K562 (cell line): ENCODE data around the gene FAIM. TPM values are rescaled to one million over a fixed set of nuclear protein-coding genes. Genes with fewer than 3 reads are reported as not detected.
A peak's percentile ranks its signal among the peaks of the same experiment; 100 is the strongest.

Experiments used
- ATAC-seq: fragments of 200-7000 bp; cut with Tn5 transposase; 3 replicates; pipeline ENCODE4 v1.9.1; 2020; ENCODE audit warnings: moderate library complexity
- BruUV-seq: library from RNA; stranded (reverse); fragments of 400-500 nt; replicated peaks from 2 replicates; lab custom pipeline; 2021; lab: Mats Ljungman, UMichigan
- CTCF ChIA-PET: fragments of 300-600 bp; formaldehyde crosslinking; extraction: SDS; loops from one replicate; lab custom pipeline; 2021; ENCODE audit warnings: low intra/inter-chr PET ratio; lab: Yijun Ruan, JAX
- POLR2A ChIA-PET: fragments of 300-600, 350-650 bp; sonication (Branson Sonifier 250); formaldehyde crosslinking; extraction: SDS; loops from one replicate; lab custom pipeline; 2021; ENCODE audit warnings: antibody characterized with exemption, inconsistent platforms; lab: Yijun Ruan, JAX
- DNase-seq, 4 experiments: peaks; one replicate each; pipeline versions ENCODE4 v3.0.0 to v3.0.0-alpha.2; 2011 to 2018; ENCODE audit warnings: low spot score in 3 of 4, mixed read lengths in 3 of 4; ENCODE audit errors: extremely low read depth in 1 of 4
- FAIRE-seq: peaks from 2 replicates; lab custom pipeline; 2011; peaks lifted over from hg19 to GRCh38; lab: Jason Lieb, UNC
- H2AFZ ChIP-seq: 2 replicates; pipeline ENCODE4 v1.6.0; 2011; ENCODE audit warnings: low read depth, low read length, control low read depth, inconsistent platforms
- H3K27ac ChIP-seq: fragments of 200-600 bp; 3 replicates; pipeline ENCODE4 v1.8.0; 2011; ENCODE audit warnings: low read depth, mild to moderate bottlenecking, control low read depth, inconsistent platforms, low read length, moderate library complexity, mixed read lengths; ENCODE audit errors: extremely low read depth
- H3K27me3 ChIP-seq, 2 experiments: fragments of 300-600 bp in 1 of 2; 2 replicates in 1 of 2; 3 replicates in 1 of 2; pipeline versions ENCODE4 v1.6.0 to v1.8.0; 2011; ENCODE audit warnings: inconsistent platforms in 2 of 2, low read length in 2 of 2, mild to moderate bottlenecking in 1 of 2, mixed read lengths in 1 of 2, moderate library complexity in 1 of 2; ENCODE audit not compliant: control insufficient read depth in 2 of 2, insufficient read depth in 2 of 2
- H3K36me3 ChIP-seq: fragments of 300-600 bp; 3 replicates; pipeline ENCODE4 v1.8.0; 2011; ENCODE audit warnings: mild to moderate bottlenecking, low read length, inconsistent platforms; ENCODE audit not compliant: control insufficient read depth, insufficient read depth
- H3K4me1 ChIP-seq, 2 experiments: fragments of 200-600 bp in 1 of 2; replicated peaks in 1 of 2; 2 replicates in 1 of 2; 3 replicates in 1 of 2; pipeline versions ENCODE4 v1.5.1 to v1.8.0; 2011; ENCODE audit warnings: inconsistent platforms in 2 of 2, low read length in 2 of 2, mild to moderate bottlenecking in 1 of 2, mixed read lengths in 1 of 2, moderate library complexity in 1 of 2; ENCODE audit not compliant: control insufficient read depth in 2 of 2, insufficient read depth in 2 of 2
- H3K4me2 ChIP-seq: 2 replicates; pipeline ENCODE4 v1.6.1; 2011; ENCODE audit warnings: low read length, control low read depth, inconsistent platforms, mixed read lengths; ENCODE audit not compliant: insufficient read depth
- H3K4me3 ChIP-seq: fragments of 200-600 bp; sonication (generic), shearing (Covaris generic); 2 replicates; pipeline ENCODE4 v1.5.1; 2016; ENCODE audit warnings: control low read depth, inconsistent platforms
- H3K79me2 ChIP-seq: fragments of 200-600 bp; 3 replicates; pipeline ENCODE4 v1.8.0; 2011; ENCODE audit warnings: low read length, inconsistent platforms; ENCODE audit not compliant: control insufficient read depth, insufficient read depth
- H3K9ac ChIP-seq, 2 experiments: 2 replicates each; pipeline versions ENCODE4 v1.6.0 to v1.6.1; 2011; ENCODE audit warnings: low read depth in 2 of 2, low read length in 2 of 2, control low read depth in 1 of 2, inconsistent platforms in 1 of 2, mild to moderate bottlenecking in 1 of 2, mixed read lengths in 1 of 2; ENCODE audit not compliant: insufficient read depth in 1 of 2
- H3K9me1 ChIP-seq: one replicate; pipeline ENCODE4 v1.6.0; 2011; ENCODE audit warnings: inconsistent platforms, mild to moderate bottlenecking, low read length, moderate library complexity; ENCODE audit not compliant: control insufficient read depth, insufficient read depth
- H3K9me3 ChIP-seq: replicated peaks from 2 replicates; pipeline ENCODE4 v1.5.1; 2011; ENCODE audit warnings: low read depth, low read length, inconsistent platforms; ENCODE audit not compliant: control insufficient read depth, insufficient read depth
- H4K20me1 ChIP-seq: replicated peaks from 2 replicates; pipeline ENCODE4 v1.6.1; 2011; ENCODE audit warnings: low read length, inconsistent platforms, mixed read lengths; ENCODE audit not compliant: control insufficient read depth, insufficient read depth
- BCOR ChIP-seq: fragments of 450-650 bp; IDR thresholded peaks from 2 replicates; pipeline ENCODE4 v1.6.1; 2016
- BRD9 ChIP-seq: fragments of 450-650 bp; IDR thresholded peaks from 2 replicates; pipeline ENCODE4 v1.6.1; 2018; ENCODE audit warnings: low read depth; ENCODE audit not compliant: partially characterized antibody
- C11orf30 ChIP-seq: fragments of 450-650 bp; IDR thresholded peaks from 2 replicates; pipeline ENCODE4 v1.6.1; 2016; ENCODE audit warnings: low read depth, mild to moderate bottlenecking
- CBFA2T2 ChIP-seq: fragments of 450-650 bp; conservative IDR thresholded peaks from 2 replicates; pipeline ENCODE4 v1.6.1; 2017; ENCODE audit warnings: mild to moderate bottlenecking
- KLF1 ChIP-seq: fragments of 450-650 bp; IDR thresholded peaks from 2 replicates; pipeline ENCODE4 v1.6.1; 2016; ENCODE audit warnings: missing genetic modification characterization, missing compliant biosample characterization
- POLR2B ChIP-seq: fragments of 450-650 bp; IDR thresholded peaks from 2 replicates; pipeline ENCODE4 v1.6.1; 2018; ENCODE audit warnings: low read depth; ENCODE audit not compliant: partially characterized antibody
- POLR2H ChIP-seq: IDR thresholded peaks from 2 replicates; pipeline ENCODE4 v1.6.1; 2016; ENCODE audit warnings: missing genetic modification characterization, low read depth, mild to moderate bottlenecking, control low read depth, missing compliant biosample characterization, moderate library complexity
- RBM22 ChIP-seq: fragments of 200-400 bp; formaldehyde crosslinking; IDR thresholded peaks from 2 replicates; pipeline ENCODE4 v1.6.1; 2018; ENCODE audit warnings: low read length, low read depth; ENCODE audit not compliant: poor library complexity, severe bottlenecking
- RBM34 ChIP-seq: fragments of 200-400 bp; formaldehyde crosslinking; IDR thresholded peaks from 2 replicates; pipeline ENCODE4 v1.6.1; 2018; ENCODE audit warnings: low read length, borderline replicate concordance; ENCODE audit not compliant: insufficient read depth
- SMARCA4 ChIP-seq: fragments of 450-650 bp; IDR thresholded peaks from 2 replicates; pipeline ENCODE4 v1.6.1; 2016
- SOX6 ChIP-seq: fragments of 450-650 bp; IDR thresholded peaks from 2 replicates; pipeline ENCODE4 v1.6.1; 2014; ENCODE audit warnings: mild to moderate bottlenecking
- YY1 ChIP-seq, 3 experiments: IDR thresholded peaks; 2 replicates each; pipeline ENCODE4 v1.6.1; 2011; ENCODE audit warnings: low read length in 2 of 3, mild to moderate bottlenecking in 2 of 3, moderate library complexity in 2 of 3, borderline replicate concordance in 1 of 3, control low read depth in 1 of 3, low read depth in 1 of 3; ENCODE audit not compliant: insufficient read depth in 3 of 3, insufficient replicate concordance in 2 of 3, control insufficient read depth in 1 of 3, insufficient read length in 1 of 3; ENCODE audit errors: extremely low read depth in 1 of 3
- ZNF324 ChIP-seq: fragments of 250-450 bp; sonication (Bioruptor Pico); IDR thresholded peaks from 2 replicates; pipeline ENCODE4 v1.4.0; 2020; ENCODE audit warnings: mild to moderate bottlenecking
- ZNF75A ChIP-seq: fragments of 450-650 bp; formaldehyde crosslinking; IDR thresholded peaks from 2 replicates; pipeline ENCODE4 v1.4.0; 2020; ENCODE audit warnings: mild to moderate bottlenecking
- WGBS: fragments of 100-300 bp; shearing (Covaris generic); methylation state at CpG from one replicate; pipeline ENCODE4 v1.1.6; 2016; ENCODE audit warnings: low coverage, mixed read lengths; ENCODE audit not compliant: insufficient coverage; ENCODE audit errors: missing lambda C conversion rate; 5-methylcytosine and 5-hydroxymethylcytosine counted together
- in situ Hi-C: fragments of 300-500 bp; cut with MboI; formaldehyde crosslinking; loops from 4 replicates; pipeline ENCODE4 v1.15.0; 2018; ENCODE audit warnings: inconsistent platforms, mixed read lengths
- intact Hi-C: fragments of 100-400 bp; cut with micrococcal nuclease; formaldehyde crosslinking; loops from 2 replicates; pipeline ENCODE4 v1.14.2; 2022
- polyA plus RNA-seq, 8 experiments: library from polyadenylated mRNA; depleted of rRNA in 4 of 8; stranded (reverse) in 5 of 8; unstranded in 3 of 8; fragments of >200 nt; fragmentation: Nextera tagmentation in 2 of 8; fragmentation: Illumina TruSeq in 1 of 8; extraction: Ambion mirVana in 2 of 8; extraction: Trizol in 1 of 8; gene quantifications; 2 replicates each; pipeline versions ENCODE4 v1.2.1 to v1.2.3, GENCODE V29; 2011 to 2014; ENCODE audit warnings: inconsistent platforms in 1 of 8, missing spikeins in 1 of 8
- total RNA-seq, 7 experiments: library from RNA; depleted of rRNA in 6 of 7; stranded (reverse); fragments of >200 nt in 6 of 7; fragmentation: Illumina TruSeq in 2 of 7; extraction: Trizol in 2 of 7; gene quantifications; 2 replicates each; pipeline versions ENCODE4 v1.2.1 to v1.2.3, GENCODE V29; 2011 to 2021; ENCODE audit warnings: low replicate concordance in 1 of 7
- TF ChIP-seq, protein P1 (sequence below): fragments of 450-650 bp; IDR thresholded peaks from 2 replicates; pipeline ENCODE4 v1.6.1; 2016; ENCODE audit warnings: borderline replicate concordance

FAIM gene
- total and polyA plus RNA-seq, 9 of the 15 experiments (the other 6 are each of a cell fraction or from before 2014, with no cell fraction given): 2.5 to 7.9 (median 6.6) TPM

DNA sequence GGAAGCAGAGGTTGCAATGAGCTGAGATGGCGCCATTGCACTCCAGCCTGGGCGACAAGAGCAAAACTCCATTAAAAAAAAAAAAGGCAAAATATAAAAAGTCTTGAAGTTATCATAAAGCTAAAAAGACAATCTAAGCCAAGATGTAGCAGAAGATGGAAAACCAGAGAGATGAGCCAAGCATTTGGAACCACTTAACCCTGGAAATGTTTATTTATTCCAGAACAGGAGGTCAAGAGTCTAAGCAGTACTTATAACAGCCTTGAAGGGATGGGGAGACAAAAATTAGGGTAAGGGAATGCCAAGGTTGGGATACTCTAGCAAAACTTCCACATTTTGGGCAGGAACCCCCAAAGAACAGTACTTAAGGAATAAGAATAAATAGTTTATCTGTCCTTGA, 30.1 kb downstream of the FAIM start:
- Histone ChIP-seq H3K4me3 (no peak overlapping the region), H3K79me2 (no peaks in the 10 kb centered on the region), H3K36me3 (no peaks in the 10 kb centered on the region), H3K4me2 (no peak overlapping the region), H3K27me3 (no peaks in the 10 kb centered on the region), H3K9ac (no peak overlapping the region), H3K9me3 (peaks cover 6% of the 10 kb centered on the region; the same call in 1 of the 2 replicates), H4K20me1 (no peaks in the 10 kb centered on the region), H3K9me1 (no peaks in the 10 kb centered on the region), H2AFZ (no peak overlapping the region), H3K4me1 (no peaks in the 10 kb centered on the region), H3K27ac (no peak overlapping the region)
- CTCF ChIA-PET: no interaction called here
- POLR2A ChIA-PET: no interaction called here
- ATAC-seq: no peak
- BruUV-seq: no TSS peak
- no peak for DNase-seq
- no peak for FAIRE-seq
- intact Hi-C loops (no loop called here), in situ Hi-C loops (no loop called here)
- WGBS: 29% methylated on average over 2 of the region's 2 CpGs
- TF ChIP-seq POLR2H (tag): no peak

DNA sequence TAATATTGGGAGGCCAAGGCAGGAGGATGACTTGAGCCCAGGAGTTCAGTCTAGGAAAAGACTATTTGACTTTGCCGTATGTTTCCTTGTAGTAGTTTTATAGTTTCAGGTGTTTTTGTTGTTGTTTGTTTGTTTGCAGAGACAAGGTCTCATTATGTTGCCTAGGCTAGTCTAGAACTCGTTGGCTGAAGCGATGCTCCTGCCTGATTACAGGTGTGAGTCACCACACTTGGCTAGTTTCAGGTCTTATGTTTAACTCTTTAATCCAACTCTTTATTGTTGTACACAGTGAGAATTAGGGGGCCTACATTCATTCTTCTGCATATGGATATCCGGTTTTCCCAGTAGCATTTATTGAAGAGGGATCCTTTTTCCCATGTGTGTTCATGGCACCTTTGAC, 32.0 kb downstream of the FAIM start:
- ChIA-PET CTCF (no interaction called here), POLR2A (interaction anchor here (1.0 kb wide), 1 partner anchor 10 kb away, joined by 3 read pairs; no protein-coding TSS in a partner anchor)
- ATAC-seq: peak; percentile 56
- Histone ChIP-seq H3K27me3 (no peaks in the 10 kb centered on the region), H3K79me2 (no peaks in the 10 kb centered on the region), H3K27ac (no peak overlapping the region), H3K36me3 (no peaks in the 10 kb centered on the region), H4K20me1 (no peaks in the 10 kb centered on the region), H3K9me3 (peaks cover 6% of the 10 kb centered on the region; the same call in 1 of the 2 replicates), H3K9ac (no peak overlapping the region), H3K4me2 (no peak overlapping the region), H2AFZ (no peak overlapping the region), H3K9me1 (no peaks in the 10 kb centered on the region), H3K4me3 (no peak overlapping the region), H3K4me1 (no peaks in the 10 kb centered on the region)
- no peak for FAIRE-seq
- in situ Hi-C loops (no loop called here), intact Hi-C loops (no loop called here)
- WGBS: 25% methylated on average over 4 of the region's 4 CpGs
- BruUV-seq: no TSS peak
- DNase-seq: no peak
- no peak for TF ChIP-seq ZNF324 (CRISPR knock-in tag)
- TF ChIP-seq SOX6: peak; percentile 12; the same call in 1 of the 2 replicates
- TF ChIP-seq BCOR: no peak
- TF ChIP-seq C11orf30: no peak
- no peak for TF ChIP-seq YY1 (IDR thresholded peaks at IDR 0.05; ENCODE audit: borderline replicate concordance in 1 of 3, control insufficient read depth in 1 of 3, extremely low read depth in 1 of 3, insufficient read depth in 3 of 3, insufficient read length in 1 of 3, insufficient replicate concordance in 2 of 3, low read depth in 1 of 3, low read length in 2 of 3)
- TF ChIP-seq SMARCA4: no peak
- TF ChIP-seq BRD9: no peak
- no peak for TF ChIP-seq ZNF75A (CRISPR knock-in tag)
- TF ChIP-seq RBM34: no peak
- TF ChIP-seq CBFA2T2: no peak
- TF ChIP-seq, protein P1, sequence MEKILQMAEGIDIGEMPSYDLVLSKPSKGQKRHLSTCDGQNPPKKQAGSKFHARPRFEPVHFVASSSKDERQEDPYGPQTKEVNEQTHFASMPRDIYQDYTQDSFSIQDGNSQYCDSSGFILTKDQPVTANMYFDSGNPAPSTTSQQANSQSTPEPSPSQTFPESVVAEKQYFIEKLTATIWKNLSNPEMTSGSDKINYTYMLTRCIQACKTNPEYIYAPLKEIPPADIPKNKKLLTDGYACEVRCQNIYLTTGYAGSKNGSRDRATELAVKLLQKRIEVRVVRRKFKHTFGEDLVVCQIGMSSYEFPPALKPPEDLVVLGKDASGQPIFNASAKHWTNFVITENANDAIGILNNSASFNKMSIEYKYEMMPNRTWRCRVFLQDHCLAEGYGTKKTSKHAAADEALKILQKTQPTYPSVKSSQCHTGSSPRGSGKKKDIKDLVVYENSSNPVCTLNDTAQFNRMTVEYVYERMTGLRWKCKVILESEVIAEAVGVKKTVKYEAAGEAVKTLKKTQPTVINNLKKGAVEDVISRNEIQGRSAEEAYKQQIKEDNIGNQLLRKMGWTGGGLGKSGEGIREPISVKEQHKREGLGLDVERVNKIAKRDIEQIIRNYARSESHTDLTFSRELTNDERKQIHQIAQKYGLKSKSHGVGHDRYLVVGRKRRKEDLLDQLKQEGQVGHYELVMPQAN: no peak
- TF ChIP-seq RBM22: peak; percentile 52
- TF ChIP-seq KLF1 (tag): no peak
- peak; percentile 16 for TF ChIP-seq POLR2B
